CD4-positive, CD25-positive, alpha-beta regulatory T cell (primary cell): ENCODE results near the gene RACGAP1. TPM values are rescaled to one million over a fixed set of nuclear protein-coding genes. Genes with fewer than 3 reads are reported as not detected.

Source experiments
- ATAC-seq, 2 donors: fragments of 150-1000 bp; cut with Tn5 transposase; one replicate each; pipeline ENCODE4 v1.10.0; 2021; ENCODE audit warnings: low read depth in 2 of 2, moderate number of reproducible peaks in 2 of 2, moderate library complexity in 1 of 2
- DNase-seq, 3 donors: peaks; one replicate each; pipeline versions ENCODE4 v3.0.0 to v3.0.0-alpha.2; 2012 to 2022; ENCODE audit warnings: mixed read lengths in 1 of 3
- H3K27ac ChIP-seq: one replicate; pipeline ENCODE4 v1.7.0; 2013; ENCODE audit warnings: mild to moderate bottlenecking, low read length; ENCODE audit not compliant: insufficient read depth, poor library complexity, severe bottlenecking
- H3K27me3 ChIP-seq: one replicate; pipeline ENCODE4 v1.7.0; 2013; ENCODE audit warnings: low read length; ENCODE audit not compliant: control insufficient read depth, insufficient read depth
- H3K36me3 ChIP-seq: one replicate; pipeline ENCODE4 v1.7.0; 2013; ENCODE audit warnings: mild to moderate bottlenecking, low read length, moderate library complexity; ENCODE audit not compliant: control insufficient read depth, insufficient read depth
- H3K4me1 ChIP-seq: 2 replicates; pipeline ENCODE4 v1.7.0; 2013; ENCODE audit warnings: mild to moderate bottlenecking, low read length; ENCODE audit not compliant: insufficient read depth, control insufficient read depth, poor library complexity, severe bottlenecking
- H3K4me3 ChIP-seq: one replicate; pipeline ENCODE4 v1.7.0; 2013; ENCODE audit warnings: low read depth, mild to moderate bottlenecking, low read length, moderate library complexity
- H3K9me3 ChIP-seq, 2 experiments: 1 replicate in 1 of 2; 2 replicates in 1 of 2; pipeline ENCODE4 v1.7.0; 2013; ENCODE audit warnings: low read length in 2 of 2, mild to moderate bottlenecking in 1 of 2, moderate library complexity in 1 of 2; ENCODE audit not compliant: control insufficient read depth in 2 of 2
- H3K27ac Mint-ChIP-seq, 3 donors: one replicate each; pipeline ENCODE4 v1.8.0; 2020 to 2022; ENCODE audit warnings: mild to moderate bottlenecking in 3 of 3, mixed read lengths in 3 of 3, moderate library complexity in 2 of 3
- H3K27me3 Mint-ChIP-seq: one replicate; pipeline ENCODE4 v1.8.0; 2022; ENCODE audit warnings: mild to moderate bottlenecking, mixed read lengths
- H3K36me3 Mint-ChIP-seq: one replicate; pipeline ENCODE4 v1.8.0; 2020; ENCODE audit warnings: mixed read lengths
- H3K4me1 Mint-ChIP-seq, 4 donors: one replicate each; pipeline ENCODE4 v1.8.0; 2020 to 2022; ENCODE audit warnings: mixed read lengths in 4 of 4, mild to moderate bottlenecking in 1 of 4
- H3K4me3 Mint-ChIP-seq, 4 donors: one replicate each; pipeline ENCODE4 v1.8.0; 2020 to 2022; ENCODE audit warnings: mild to moderate bottlenecking in 4 of 4, mixed read lengths in 4 of 4, moderate library complexity in 3 of 4
- H3K9me3 Mint-ChIP-seq, 7 donors: one replicate each; pipeline ENCODE4 v1.8.0; 2020 to 2022; ENCODE audit warnings: mixed read lengths in 7 of 7, mild to moderate bottlenecking in 3 of 7, moderate library complexity in 2 of 7
- polyA plus RNA-seq, 4 donors: library from polyadenylated mRNA; unstranded; fragments of 300-500 nt; fragmentation: Illumina TruSeq; gene quantifications; one replicate each; pipeline ENCODE4 v1.2.3, GENCODE V29; 2021
- total RNA-seq: library from RNA; stranded (reverse); gene quantifications from one replicate; pipeline ENCODE4 v1.2.3, GENCODE V29; 2022

Gene RACGAP1
- total and polyA plus RNA-seq, 5 donors from 2014 or later: 17.1 to 22.9 (median 17.4) TPM

DNA sequence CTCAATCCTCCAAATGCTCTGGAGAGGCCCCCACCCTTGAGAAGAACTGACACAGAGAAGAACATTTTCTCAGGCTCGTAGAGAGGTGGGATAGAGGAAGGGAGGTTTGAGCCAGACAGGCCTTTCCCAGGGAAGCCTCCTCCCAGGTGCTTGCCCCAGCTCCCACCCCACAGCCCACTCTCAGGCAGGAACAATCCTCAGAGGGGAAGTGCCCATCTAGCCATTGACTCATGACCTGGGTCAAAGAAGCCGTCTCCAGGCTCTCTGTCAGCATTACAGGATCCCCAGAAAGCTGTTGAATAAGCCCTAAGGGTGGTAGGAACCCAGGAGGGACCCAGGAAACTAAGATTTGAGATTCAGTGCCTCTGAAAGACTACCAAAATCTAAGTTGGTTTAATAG lies 48.7 kb downstream of the RACGAP1 start:
- H3K36me3 ChIP-seq: no peaks in the 10 kb centered on the region
- Mint-ChIP-seq H3K4me1 (no peaks in the 10 kb centered on the region), H3K27me3 (no peaks in the 10 kb centered on the region), H3K36me3 (no peaks in the 10 kb centered on the region), H3K4me3 (no peak overlapping the region), H3K9me3 (no peaks in the 10 kb centered on the region), H3K27ac (no peak overlapping the region)
- no peak overlapping the region for H3K27ac ChIP-seq
- no peaks in the 10 kb centered on the region for H3K9me3 ChIP-seq
- no peak overlapping the region for H3K4me3 ChIP-seq
- no peaks in the 10 kb centered on the region for H3K4me1 ChIP-seq
- H3K27me3 ChIP-seq: no peaks in the 10 kb centered on the region
- DNase-seq: no peak
- ATAC-seq: no peak

DNA sequence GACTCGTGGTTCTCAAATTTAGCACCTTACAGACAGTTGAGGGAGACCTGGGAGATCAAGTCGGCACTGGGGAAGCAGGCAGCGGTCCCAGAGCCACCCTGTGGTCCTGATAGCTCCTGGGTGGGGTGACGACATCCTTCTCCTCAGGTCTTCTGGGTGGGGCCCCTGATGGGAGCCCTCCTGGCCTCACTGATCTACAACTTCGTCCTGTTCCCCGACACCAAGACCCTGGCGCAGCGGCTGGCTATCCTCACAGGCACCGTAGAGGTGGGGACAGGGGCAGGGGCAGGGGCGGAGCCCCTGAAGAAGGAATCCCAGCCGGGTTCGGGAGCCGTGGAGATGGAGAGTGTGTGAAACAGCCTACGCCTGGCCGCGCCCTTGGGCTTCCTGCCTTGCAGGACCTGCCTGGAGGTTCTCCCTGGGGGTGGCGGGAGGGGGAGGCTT lies 50.0 kb downstream of the RACGAP1 start:
- Histone ChIP-seq H3K9me3 (no peaks in the 10 kb centered on the region), H3K4me3 (no peak overlapping the region), H3K27ac (no peak overlapping the region), H3K27me3 (no peaks in the 10 kb centered on the region), H3K36me3 (no peaks in the 10 kb centered on the region), H3K4me1 (no peaks in the 10 kb centered on the region)
- DNase-seq (no peak), ATAC-seq (no peak)
- no peak overlapping the region for H3K4me3 Mint-ChIP-seq
- no peaks in the 10 kb centered on the region for H3K27me3 Mint-ChIP-seq
- H3K4me1 Mint-ChIP-seq: no peaks in the 10 kb centered on the region
- H3K9me3 Mint-ChIP-seq: no peaks in the 10 kb centered on the region
- no peak overlapping the region for H3K27ac Mint-ChIP-seq
- H3K36me3 Mint-ChIP-seq: no peaks in the 10 kb centered on the region

DNA sequence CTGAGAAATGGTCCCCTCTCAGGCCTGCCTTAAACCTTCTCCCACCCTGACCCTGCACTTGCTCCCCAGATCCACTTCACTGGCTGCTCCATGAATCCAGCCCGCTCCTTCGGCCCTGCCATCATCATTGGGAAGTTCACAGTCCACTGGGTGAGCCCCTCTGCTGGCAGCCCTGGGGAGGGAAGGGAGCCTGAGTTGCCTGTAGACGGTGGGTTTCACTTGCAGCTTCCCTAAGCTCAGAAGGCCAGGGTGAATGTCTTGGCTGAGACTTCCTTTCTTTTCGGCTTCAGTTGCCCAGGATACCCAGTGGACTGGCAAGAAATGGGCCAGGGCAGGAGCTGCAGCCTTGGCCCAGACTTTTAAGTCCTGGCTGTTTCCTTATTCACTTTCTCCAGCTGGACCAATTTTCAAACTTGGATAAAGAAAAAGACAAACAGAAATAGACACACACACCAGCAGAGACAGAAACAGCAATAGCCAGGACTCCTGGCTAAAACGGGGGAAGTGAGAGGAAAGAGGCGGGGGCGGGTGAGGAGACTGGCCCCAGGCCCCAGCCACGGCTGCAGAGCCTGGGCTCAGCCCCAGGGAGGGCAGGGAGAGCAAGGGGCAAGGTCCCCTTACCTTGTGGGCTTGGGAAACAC lies 50.5 kb downstream of the RACGAP1 start:
- Histone ChIP-seq H3K9me3 (no peaks in the 10 kb centered on the region), H3K4me3 (no peak overlapping the region), H3K27me3 (no peaks in the 10 kb centered on the region), H3K4me1 (no peaks in the 10 kb centered on the region), H3K27ac (no peak overlapping the region), H3K36me3 (no peaks in the 10 kb centered on the region)
- no peak overlapping the region for H3K4me3 Mint-ChIP-seq
- no peak for DNase-seq
- H3K9me3 Mint-ChIP-seq: no peaks in the 10 kb centered on the region
- no peaks in the 10 kb centered on the region for H3K4me1 Mint-ChIP-seq
- H3K27me3 Mint-ChIP-seq: no peaks in the 10 kb centered on the region
- H3K27ac Mint-ChIP-seq: no peak overlapping the region
- no peaks in the 10 kb centered on the region for H3K36me3 Mint-ChIP-seq
- ATAC-seq: no peak

DNA sequence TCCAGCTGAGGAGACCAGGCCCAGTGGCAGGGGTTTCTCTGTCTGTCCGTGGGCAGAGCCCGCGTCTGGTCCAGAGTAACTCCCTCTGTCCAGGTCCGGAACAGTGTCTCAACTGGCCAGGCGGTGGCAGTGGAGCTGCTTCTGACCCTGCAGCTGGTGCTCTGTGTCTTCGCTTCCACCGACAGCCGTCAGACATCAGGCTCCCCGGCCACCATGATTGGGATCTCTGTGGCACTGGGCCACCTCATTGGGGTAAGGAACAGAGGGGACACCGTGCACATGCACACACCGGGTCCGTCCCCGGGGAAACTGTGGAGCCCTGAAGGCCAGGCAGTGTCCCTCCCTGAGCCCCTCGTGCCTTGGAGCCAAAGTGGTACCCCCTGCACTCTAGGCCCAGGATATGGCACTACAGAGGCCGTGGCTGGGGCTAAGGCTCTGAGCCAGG lies 51.0 kb downstream of the RACGAP1 start:
- H3K4me3 ChIP-seq: no peak overlapping the region
- DNase-seq (no peak), ATAC-seq (no peak)
- no peak overlapping the region for H3K4me3 Mint-ChIP-seq
- H3K36me3 Mint-ChIP-seq: no peaks in the 10 kb centered on the region
- H3K27me3 Mint-ChIP-seq: no peaks in the 10 kb centered on the region
- no peaks in the 10 kb centered on the region for H3K4me1 ChIP-seq
- no peaks in the 10 kb centered on the region for H3K27me3 ChIP-seq
- H3K4me1 Mint-ChIP-seq: no peaks in the 10 kb centered on the region
- H3K27ac ChIP-seq: no peak overlapping the region
- H3K27ac Mint-ChIP-seq: no peak overlapping the region
- H3K9me3 Mint-ChIP-seq: no peaks in the 10 kb centered on the region
- no peaks in the 10 kb centered on the region for H3K36me3 ChIP-seq
- no peaks in the 10 kb centered on the region for H3K9me3 ChIP-seq

DNA sequence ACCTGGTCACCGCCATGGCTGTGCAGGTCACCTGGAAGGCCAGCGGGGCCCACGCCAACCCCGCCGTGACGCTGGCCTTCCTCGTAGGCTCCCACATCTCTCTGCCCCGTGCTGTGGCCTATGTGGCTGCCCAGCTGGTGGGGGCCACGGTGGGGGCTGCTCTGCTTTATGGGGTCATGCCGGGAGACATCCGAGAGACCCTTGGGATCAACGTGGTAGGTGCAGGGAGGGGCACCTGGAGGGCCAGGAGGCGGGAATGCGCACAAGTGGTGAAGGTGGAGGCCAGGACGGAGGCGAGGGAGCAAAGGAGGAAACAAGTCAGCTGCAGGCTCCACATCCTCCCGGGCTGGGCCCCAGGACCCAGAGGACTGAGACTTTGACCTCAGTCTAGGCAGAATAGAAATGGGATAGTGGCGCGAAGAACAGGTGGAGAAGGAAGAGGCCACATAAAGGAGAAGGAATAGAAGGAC lies 51.9 kb downstream of the RACGAP1 start:
- H3K9me3 Mint-ChIP-seq: no peaks in the 10 kb centered on the region
- no peaks in the 10 kb centered on the region for H3K36me3 Mint-ChIP-seq
- H3K27me3 Mint-ChIP-seq: no peaks in the 10 kb centered on the region
- DNase-seq: no peak
- Histone ChIP-seq H3K27ac (no peak overlapping the region), H3K9me3 (no peaks in the 10 kb centered on the region), H3K27me3 (no peaks in the 10 kb centered on the region), H3K4me3 (no peak overlapping the region), H3K36me3 (no peaks in the 10 kb centered on the region), H3K4me1 (no peaks in the 10 kb centered on the region)
- no peak for ATAC-seq
- H3K27ac Mint-ChIP-seq: no peak overlapping the region
- no peak overlapping the region for H3K4me3 Mint-ChIP-seq
- H3K4me1 Mint-ChIP-seq: no peaks in the 10 kb centered on the region

DNA sequence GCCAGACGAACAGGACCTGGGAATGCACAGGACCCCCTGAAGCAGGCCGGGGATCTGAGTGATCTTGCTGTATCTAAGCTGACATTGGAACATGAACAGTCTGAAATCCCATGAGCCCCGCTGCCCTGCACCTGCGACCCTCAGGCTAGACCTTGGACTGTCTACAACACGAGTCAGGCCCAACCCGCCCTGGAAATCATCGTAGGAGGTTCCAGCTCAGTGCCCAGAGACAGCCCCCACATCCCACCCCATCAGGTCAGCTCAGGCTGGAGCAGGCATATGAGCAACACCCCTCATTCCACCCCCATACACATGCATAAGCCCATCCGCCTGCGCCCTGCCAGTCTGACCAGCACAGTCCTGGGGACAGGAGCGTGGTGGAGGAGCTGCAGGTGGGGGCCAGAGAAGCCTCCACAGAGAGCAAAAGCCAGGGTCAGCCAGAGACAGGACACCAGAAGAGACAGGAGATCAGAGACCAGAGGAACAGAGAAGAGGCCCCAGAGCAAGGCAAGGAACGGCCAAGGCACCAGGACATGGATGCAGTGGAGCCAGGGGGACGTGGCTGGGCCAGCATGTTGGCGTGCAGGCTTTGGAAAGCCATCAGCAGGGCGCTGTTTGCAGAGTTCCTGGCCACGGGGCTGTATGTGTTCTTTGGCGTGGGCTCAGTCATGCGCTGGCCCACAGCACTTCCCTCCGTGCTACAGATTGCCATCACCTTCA lies 52.5 kb downstream of the RACGAP1 start, which contains the start of gene AQP6:
Gene AQP6 (plus strand): TSS at position 307 of the 720 bp plus-strand sequence. CDS start 227 bp downstream, at position 534.
- Mint-ChIP-seq H3K27ac (peak within 1 kb of the TSS in 2 of 3 donors; percentile 63 to 78), H3K36me3 (no peaks in the 10 kb centered on the region), H3K9me3 (no peaks in the 10 kb centered on the region), H3K4me3 (no peak within 1 kb of the TSS), H3K27me3 (no peaks in the 10 kb centered on the region), H3K4me1 (no peaks in the 10 kb centered on the region)
- no peak within 1 kb of the TSS for H3K4me3 ChIP-seq
- H3K27ac ChIP-seq: no peak within 1 kb of the TSS
- peaks cover 2% of the 10 kb centered on the region for H3K4me1 ChIP-seq
- ATAC-seq (no peak), DNase-seq (no peak)
- no peaks in the 10 kb centered on the region for H3K36me3 ChIP-seq
- peaks cover 2% of the 10 kb centered on the region for H3K27me3 ChIP-seq
- no peaks in the 10 kb centered on the region for H3K9me3 ChIP-seq

DNA sequence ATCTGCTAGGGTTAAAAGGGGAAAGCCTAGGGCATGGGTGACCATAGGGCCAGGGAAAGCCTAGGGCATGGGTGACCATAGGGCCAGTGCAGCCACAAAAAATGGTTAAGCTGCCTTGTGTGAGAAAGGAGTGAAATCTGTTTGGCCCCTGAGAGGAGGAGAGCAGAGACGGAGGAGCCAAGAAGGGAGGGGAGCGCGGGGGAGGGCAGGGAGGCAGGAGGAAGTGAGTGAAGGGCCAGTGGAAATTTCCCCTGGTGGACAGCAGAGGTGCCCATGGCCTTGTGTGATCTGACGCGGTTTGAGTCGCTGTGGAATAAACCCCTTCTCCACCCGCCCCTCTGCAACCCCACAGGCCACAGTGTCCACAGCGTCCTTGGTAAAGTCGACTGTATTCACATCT lies 53.2 kb downstream of the RACGAP1 start:
- Mint-ChIP-seq H3K27ac (peak overlapping the region in 1 of 3 donors; percentile 63), H3K36me3 (no peaks in the 10 kb centered on the region), H3K4me1 (peaks cover 0 to 2% (median 0%) of the 10 kb centered on the region in 4 donors), H3K4me3 (no peak overlapping the region), H3K27me3 (peaks cover 2% of the 10 kb centered on the region), H3K9me3 (peaks cover 0 to 1% (median 0%) of the 10 kb centered on the region in 7 donors)
- no peak overlapping the region for H3K4me3 ChIP-seq
- H3K36me3 ChIP-seq: no peaks in the 10 kb centered on the region
- H3K27me3 ChIP-seq: peaks cover 2% of the 10 kb centered on the region
- H3K9me3 ChIP-seq: no peaks in the 10 kb centered on the region
- no peak overlapping the region for H3K27ac ChIP-seq
- H3K4me1 ChIP-seq: peaks cover 9% of the 10 kb centered on the region
- DNase-seq: no peak
- no peak for ATAC-seq
